K562 (cell line): ENCODE measurements around the gene NFATC3. TPM values are rescaled to one million over a fixed set of nuclear protein-coding genes. Genes with fewer than 3 reads are reported as not detected.

Experiments
- CEBPG ChIP-seq, 3 experiments: fragments of 200-800 bp in 1 of 3; sonication (Bioruptor generic) in 1 of 3; sonication (generic) in 1 of 3; formaldehyde crosslinking in 1 of 3; IDR thresholded peaks in 2 of 3; conservative IDR thresholded peaks in 1 of 3; 2 replicates each; pipeline versions ENCODE4 v1.6.1 to v1.8.0; 2016 to 2022; ENCODE audit warnings: missing compliant biosample characterization in 2 of 3, missing genetic modification characterization in 2 of 3, mild to moderate bottlenecking in 1 of 3, missing genetic modification reagents in 1 of 3
- CREM ChIP-seq: IDR thresholded peaks from 2 replicates; pipeline ENCODE4 v1.6.1; 2014; ENCODE audit warnings: antibody characterized with exemption, low read depth
- ETV5 ChIP-seq: sonication (generic); formaldehyde crosslinking; IDR thresholded peaks from 2 replicates; pipeline ENCODE4 v1.4.0; 2020; ENCODE audit warnings: low read depth, mild to moderate bottlenecking, missing genetic modification reagents
- KAT7 ChIP-seq: sonication (generic); formaldehyde crosslinking; IDR thresholded peaks from 2 replicates; pipeline ENCODE4 v1.8.0; 2022; ENCODE audit warnings: missing genetic modification reagents, mild to moderate bottlenecking, borderline replicate concordance
- MEIS2 ChIP-seq: fragments of 450-650 bp; IDR thresholded peaks from 2 replicates; pipeline ENCODE4 v1.6.1; 2014; ENCODE audit warnings: mild to moderate bottlenecking; ENCODE audit not compliant: partially characterized antibody
- NKRF ChIP-seq: fragments of 450-650 bp; IDR thresholded peaks from 2 replicates; pipeline ENCODE4 v1.6.1; 2016; ENCODE audit warnings: borderline replicate concordance
- PML ChIP-seq: IDR thresholded peaks from 2 replicates; pipeline ENCODE4 v1.6.1; 2012; ENCODE audit warnings: low read length, inconsistent platforms
- POLR2A ChIP-seq: fragments of 450-650 bp; conservative IDR thresholded peaks from 2 replicates; pipeline ENCODE4 v1.6.1; 2016
- TFAP4 ChIP-seq: sonication (generic); formaldehyde crosslinking; IDR thresholded peaks from 2 replicates; pipeline ENCODE4 v1.8.0; 2022; ENCODE audit warnings: missing genetic modification reagents, mild to moderate bottlenecking, moderate library complexity, borderline replicate concordance
- YY1 ChIP-seq, 3 experiments: IDR thresholded peaks; 2 replicates each; pipeline ENCODE4 v1.6.1; 2011; ENCODE audit warnings: low read length in 2 of 3, mild to moderate bottlenecking in 2 of 3, moderate library complexity in 2 of 3, borderline replicate concordance in 1 of 3, control low read depth in 1 of 3, low read depth in 1 of 3; ENCODE audit not compliant: insufficient read depth in 3 of 3, insufficient replicate concordance in 2 of 3, control insufficient read depth in 1 of 3, insufficient read length in 1 of 3; ENCODE audit errors: extremely low read depth in 1 of 3
- ZKSCAN1 ChIP-seq: fragments of 150-350 bp; IDR thresholded peaks from 2 replicates; pipeline ENCODE4 v1.6.1; 2016; ENCODE audit warnings: low read depth, low read length
- polyA plus RNA-seq, 8 experiments: library from polyadenylated mRNA; depleted of rRNA in 4 of 8; stranded (reverse) in 5 of 8; unstranded in 3 of 8; fragments of >200 nt; fragmentation: Nextera tagmentation in 2 of 8; fragmentation: Illumina TruSeq in 1 of 8; extraction: Ambion mirVana in 2 of 8; extraction: Trizol in 1 of 8; gene quantifications; 2 replicates each; pipeline versions ENCODE4 v1.2.1 to v1.2.3, GENCODE V29; 2011 to 2014; ENCODE audit warnings: inconsistent platforms in 1 of 8, missing spikeins in 1 of 8
- total RNA-seq, 7 experiments: library from RNA; depleted of rRNA in 6 of 7; stranded (reverse); fragments of >200 nt in 6 of 7; fragmentation: Illumina TruSeq in 2 of 7; extraction: Trizol in 2 of 7; gene quantifications; 2 replicates each; pipeline versions ENCODE4 v1.2.1 to v1.2.3, GENCODE V29; 2011 to 2021; ENCODE audit warnings: low replicate concordance in 1 of 7
- TF ChIP-seq, protein P1 (sequence below), 2 experiments: fragments of 450-650 bp in 1 of 2; sonication (generic) in 1 of 2; formaldehyde crosslinking in 1 of 2; IDR thresholded peaks; 2 replicates each; pipeline versions ENCODE4 v1.7.1 to v1.9.0; 2016 to 2022; ENCODE audit warnings: inconsistent platforms in 1 of 2, mild to moderate bottlenecking in 1 of 2, missing genetic modification reagents in 1 of 2

Gene NFATC3
- total and polyA plus RNA-seq, 9 of the 15 experiments (the other 6 are each of a cell fraction or from before 2014, with no cell fraction given), result 15.7 to 98.4 (median 59.4) TPM

DNA sequence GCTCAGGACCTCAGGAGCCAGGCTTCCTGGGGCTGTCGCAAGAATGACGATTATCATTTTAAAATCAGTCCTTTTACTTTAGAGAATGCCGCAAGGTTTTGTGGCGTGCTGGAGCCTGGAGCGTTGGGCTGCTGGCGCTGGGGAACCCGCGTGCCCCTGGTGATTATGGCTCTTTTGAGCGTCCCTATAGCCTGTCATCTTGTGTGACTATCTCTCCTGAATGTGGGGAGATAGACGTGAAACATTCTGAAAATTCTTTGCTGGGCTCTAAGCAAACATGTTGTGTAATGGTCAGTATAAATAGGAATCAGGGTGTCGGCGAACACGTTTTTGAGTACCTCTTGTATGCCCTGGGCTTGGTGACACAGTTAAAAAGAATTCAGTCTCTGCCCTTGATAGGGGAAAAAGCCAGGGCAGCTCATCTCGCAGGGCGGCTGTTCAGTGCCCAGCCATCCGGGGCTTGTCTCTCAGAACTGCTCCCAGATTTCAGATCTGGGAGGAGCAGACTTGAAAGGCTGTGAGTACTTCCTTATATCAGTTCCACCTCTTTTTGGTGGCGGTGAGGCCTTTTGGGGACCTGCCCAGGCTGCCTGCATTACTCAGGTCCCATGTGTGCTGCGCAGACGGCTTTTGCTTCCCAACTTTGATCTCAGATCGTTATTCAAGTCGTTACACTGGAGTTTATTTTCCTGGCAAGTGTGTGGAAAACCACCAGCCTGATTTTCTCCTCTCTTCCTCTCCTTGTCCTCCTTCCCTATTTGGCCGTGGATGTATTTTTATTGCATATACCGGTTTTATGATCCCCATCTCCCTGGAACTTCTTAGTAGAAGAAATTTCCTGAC lies 180.1 kb downstream of the NFATC3 start (continued):
- TF ChIP-seq, protein P1, sequence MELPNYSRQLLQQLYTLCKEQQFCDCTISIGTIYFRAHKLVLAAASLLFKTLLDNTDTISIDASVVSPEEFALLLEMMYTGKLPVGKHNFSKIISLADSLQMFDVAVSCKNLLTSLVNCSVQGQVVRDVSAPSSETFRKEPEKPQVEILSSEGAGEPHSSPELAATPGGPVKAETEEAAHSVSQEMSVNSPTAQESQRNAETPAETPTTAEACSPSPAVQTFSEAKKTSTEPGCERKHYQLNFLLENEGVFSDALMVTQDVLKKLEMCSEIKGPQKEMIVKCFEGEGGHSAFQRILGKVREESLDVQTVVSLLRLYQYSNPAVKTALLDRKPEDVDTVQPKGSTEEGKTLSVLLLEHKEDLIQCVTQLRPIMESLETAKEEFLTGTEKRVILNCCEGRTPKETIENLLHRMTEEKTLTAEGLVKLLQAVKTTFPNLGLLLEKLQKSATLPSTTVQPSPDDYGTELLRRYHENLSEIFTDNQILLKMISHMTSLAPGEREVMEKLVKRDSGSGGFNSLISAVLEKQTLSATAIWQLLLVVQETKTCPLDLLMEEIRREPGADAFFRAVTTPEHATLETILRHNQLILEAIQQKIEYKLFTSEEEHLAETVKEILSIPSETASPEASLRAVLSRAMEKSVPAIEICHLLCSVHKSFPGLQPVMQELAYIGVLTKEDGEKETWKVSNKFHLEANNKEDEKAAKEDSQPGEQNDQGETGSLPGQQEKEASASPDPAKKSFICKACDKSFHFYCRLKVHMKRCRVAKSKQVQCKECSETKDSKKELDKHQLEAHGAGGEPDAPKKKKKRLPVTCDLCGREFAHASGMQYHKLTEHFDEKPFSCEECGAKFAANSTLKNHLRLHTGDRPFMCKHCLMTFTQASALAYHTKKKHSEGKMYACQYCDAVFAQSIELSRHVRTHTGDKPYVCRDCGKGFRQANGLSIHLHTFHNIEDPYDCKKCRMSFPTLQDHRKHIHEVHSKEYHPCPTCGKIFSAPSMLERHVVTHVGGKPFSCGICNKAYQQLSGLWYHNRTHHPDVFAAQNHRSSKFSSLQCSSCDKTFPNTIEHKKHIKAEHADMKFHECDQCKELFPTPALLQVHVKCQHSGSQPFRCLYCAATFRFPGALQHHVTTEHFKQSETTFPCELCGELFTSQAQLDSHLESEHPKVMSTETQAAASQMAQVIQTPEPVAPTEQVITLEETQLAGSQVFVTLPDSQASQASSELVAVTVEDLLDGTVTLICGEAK (IDR thresholded peaks at IDR 0.05), result 0 out of 2 replicates have a peak, but pooled peaks have one; percentile 24
- TF ChIP-seq, protein P1 (CRISPR knock-in tag; IDR thresholded peaks at IDR 0.05), result no peak
- TF ChIP-seq CREM, result peak; percentile 64
- 0 out of 2 replicates have a peak, but pooled peaks have one; percentile 12 for TF ChIP-seq NKRF
- TF ChIP-seq YY1 (IDR thresholded peaks at IDR 0.05; ENCODE audit: borderline replicate concordance in 1 of 3, control insufficient read depth in 1 of 3, extremely low read depth in 1 of 3, insufficient read depth in 3 of 3, insufficient read length in 1 of 3, insufficient replicate concordance in 2 of 3, low read depth in 1 of 3, low read length in 2 of 3), result peak in 1 of 3 experiments; percentile 6
- no peak; the same call in 1 of the 2 replicates for TF ChIP-seq CEBPG (CRISPR knock-in tag; IDR thresholded peaks at IDR 0.05)
- peak in 1 of 2 experiments; percentile 56; a peak in 2 of 4 replicates for TF ChIP-seq CEBPG (tag; conservative IDR thresholded peaks at IDR 0.05 in 1 of 2, IDR thresholded peaks at IDR 0.05 in 1 of 2)
- no peak for TF ChIP-seq TFAP4 (CRISPR knock-in tag)
- TF ChIP-seq KAT7, result peak; percentile 53; the same call in 1 of the 2 replicates
- TF ChIP-seq POLR2A, result peak; percentile 8; the same call in 1 of the 2 replicates
- TF ChIP-seq ETV5 (CRISPR knock-in tag), result no peak
- TF ChIP-seq MEIS2, result peak; percentile 4
- no peak for TF ChIP-seq ZKSCAN1
- peak; percentile 27; the same call in 1 of the 2 replicates for TF ChIP-seq PML
